BE2C (cell line): ENCODE measurements around the gene NOLC1.

Source experiments
- DNase-seq: peaks from one replicate; pipeline ENCODE4 v3.0.0-alpha.2; 2020
- H3K27me3 ChIP-seq: fragments of 250-450 bp; sonication (Bioruptor Pico); 2 replicates; pipeline ENCODE4 v1.5.1; 2020; ENCODE audit warnings: mild to moderate bottlenecking
- H3K36me3 ChIP-seq: fragments of 250-450 bp; sonication (Bioruptor Pico); 2 replicates; pipeline ENCODE4 v1.5.1; 2020; ENCODE audit warnings: mild to moderate bottlenecking
- H3K4me1 ChIP-seq: fragments of 250-450 bp; sonication (Bioruptor Pico); 2 replicates; pipeline ENCODE4 v1.5.1; 2020
- H3K4me3 ChIP-seq: 2 replicates; pipeline ENCODE4 v1.5.1; 2011; ENCODE audit warnings: low read depth, low read length
- H3K9me3 ChIP-seq: fragments of 250-450 bp; sonication (Bioruptor Pico); 2 replicates; pipeline ENCODE4 v1.5.1; 2020
- CTCF ChIP-seq: IDR thresholded peaks from 2 replicates; pipeline ENCODE4 v1.5.1; 2012; ENCODE audit warnings: mild to moderate bottlenecking, low read depth, low read length

Gene NOLC1

GRCh38 chr10:102147561-102147960, 4.6 kb upstream of the NOLC1 start:
- DNase-seq: no peak
- Histone ChIP-seq H3K27me3 (no peaks in the 10 kb centered on the region), H3K9me3 (no peaks in the 10 kb centered on the region), H3K36me3 (peaks cover 91% of the 10 kb centered on the region), H3K4me1 (peaks cover 9% of the 10 kb centered on the region), H3K4me3 (no peak overlapping the region)
- TF ChIP-seq CTCF: no peak

GRCh38 chr10:102148275-102148674, 3.9 kb upstream of the NOLC1 start:
- no peaks in the 10 kb centered on the region for H3K27me3 ChIP-seq
- TF ChIP-seq CTCF: no peak
- H3K9me3 ChIP-seq: no peaks in the 10 kb centered on the region
- peaks cover 86% of the 10 kb centered on the region for H3K36me3 ChIP-seq
- H3K4me1 ChIP-seq: peaks cover 9% of the 10 kb centered on the region
- H3K4me3 ChIP-seq: no peak overlapping the region
- DNase-seq: no peak

GRCh38 chr10:102150970-102151773, 1.0 kb upstream of the NOLC1 start:
- Histone ChIP-seq H3K4me3 (peak overlapping the region; percentile 99), H3K27me3 (no peaks in the 10 kb centered on the region), H3K9me3 (no peaks in the 10 kb centered on the region), H3K4me1 (peaks cover 9% of the 10 kb centered on the region), H3K36me3 (peaks cover 82% of the 10 kb centered on the region)
- no peak for TF ChIP-seq CTCF
- no peak for DNase-seq

GRCh38 chr10:102152545-102152890, 329 bp downstream of the NOLC1 start:
- Histone ChIP-seq H3K36me3 (peaks cover 82% of the 10 kb centered on the region), H3K27me3 (no peaks in the 10 kb centered on the region)
- TF ChIP-seq CTCF: no peak

GRCh38 chr10:102153093-102153620, 968 bp downstream of the NOLC1 start:
- peaks cover 82% of the 10 kb centered on the region for H3K36me3 ChIP-seq
- H3K27me3 ChIP-seq: no peaks in the 10 kb centered on the region
- peak overlapping the region; percentile 99 for H3K4me3 ChIP-seq
- no peaks in the 10 kb centered on the region for H3K9me3 ChIP-seq
- H3K4me1 ChIP-seq: peaks cover 9% of the 10 kb centered on the region
- no peak for DNase-seq
- TF ChIP-seq CTCF: no peak

More at GRCh38 chr10:102152545-102152890, 329 bp downstream of the NOLC1 start:
- Histone ChIP-seq H3K4me3 (peak overlapping the region; percentile 99), H3K9me3 (no peaks in the 10 kb centered on the region), H3K4me1 (peaks cover 9% of the 10 kb centered on the region)
- peak; percentile 36 for DNase-seq

GRCh38 chr10:102154466-102155116, 2.4 kb downstream of the NOLC1 start:
- peaks cover 9% of the 10 kb centered on the region for H3K4me1 ChIP-seq
- no peaks in the 10 kb centered on the region for H3K27me3 ChIP-seq
- peaks cover 82% of the 10 kb centered on the region for H3K36me3 ChIP-seq
- no peaks in the 10 kb centered on the region for H3K9me3 ChIP-seq
- H3K4me3 ChIP-seq: no peak overlapping the region
- TF ChIP-seq CTCF: no peak
- DNase-seq: no peak
